ENCODE results near the gene FURIN. TPM values are rescaled to one million over a fixed set of nuclear protein-coding genes. Genes with fewer than 3 reads are reported as not detected.
A peak's percentile ranks its signal among the peaks of the same experiment; 100 is the strongest.
"Not testable (repeated sequence)": the region's sequence is repeated elsewhere in the genome, so short reads cannot be mapped to it uniquely, and the experiment has no call there.

FURIN gene
- total and polyA plus RNA-seq, 4 experiments from 2014 or later, result 1.6 to 40.3 (median 24.4) TPM

DNA sequence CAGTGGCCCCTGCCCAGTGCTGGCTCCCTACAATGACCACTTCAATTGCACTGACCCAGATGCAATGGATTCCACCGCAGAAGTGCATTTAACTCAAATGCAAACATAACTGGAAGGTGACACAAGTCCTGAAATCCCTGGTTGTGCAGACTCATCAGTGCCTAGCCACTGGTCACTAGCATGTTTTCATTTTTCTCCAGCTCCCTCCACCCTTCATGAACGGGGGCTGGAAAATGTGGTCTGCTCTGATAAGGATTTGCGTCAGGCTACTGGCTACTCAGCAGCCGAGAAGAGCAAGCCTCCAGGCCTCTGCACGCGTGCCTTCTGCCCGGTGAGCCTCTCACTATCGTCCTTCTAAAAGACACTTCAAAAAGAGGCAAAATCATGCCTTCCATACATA, 27.4 kb upstream of the FURIN start:
- Histone ChIP-seq H3K9me3 (ENCODE audit: control insufficient read depth in 1 of 2, low read length in 2 of 2) (no peaks in the 10 kb centered on the region), H3K4me3 (ENCODE audit: low read length in 2 of 2) (no peak overlapping the region), H3K27ac (ENCODE audit: low read depth, low read length) (no peak overlapping the region), H3K4me1 (ENCODE audit: insufficient read depth, low read length) (peaks cover 33% of the 10 kb centered on the region), H3K36me3 (ENCODE audit: insufficient read depth, low read length) (no peaks in the 10 kb centered on the region), H3K27me3 (ENCODE audit: insufficient read depth, low read length) (no peaks in the 10 kb centered on the region)
- Mint-ChIP-seq H3K36me3 (no peaks in the 10 kb centered on the region), H3K4me3 (no peak overlapping the region), H3K27me3 (peaks cover 1% of the 10 kb centered on the region in 2 donors), H3K4me1 (peaks cover 9 to 30% (median 20%) of the 10 kb centered on the region in 4 donors), H3K9me3 (no peaks in the 10 kb centered on the region), H3K27ac (peak overlapping the region in 1 of 7 donors; percentile 4)
- ChIA-PET CTCF (ENCODE audit: partially characterized antibody) (interaction anchor here (1.2 to 2.6 kb wide), 2 partner anchors 9 to 45 kb away, joined by 3 to 11 read pairs; no protein-coding TSS in a partner anchor), POLR2A (ENCODE audit: partially characterized antibody) (no interaction called here)
- DNase-seq, result no peak
- intact Hi-C loops (cut with micrococcal nuclease), result no loop called here

DNA sequence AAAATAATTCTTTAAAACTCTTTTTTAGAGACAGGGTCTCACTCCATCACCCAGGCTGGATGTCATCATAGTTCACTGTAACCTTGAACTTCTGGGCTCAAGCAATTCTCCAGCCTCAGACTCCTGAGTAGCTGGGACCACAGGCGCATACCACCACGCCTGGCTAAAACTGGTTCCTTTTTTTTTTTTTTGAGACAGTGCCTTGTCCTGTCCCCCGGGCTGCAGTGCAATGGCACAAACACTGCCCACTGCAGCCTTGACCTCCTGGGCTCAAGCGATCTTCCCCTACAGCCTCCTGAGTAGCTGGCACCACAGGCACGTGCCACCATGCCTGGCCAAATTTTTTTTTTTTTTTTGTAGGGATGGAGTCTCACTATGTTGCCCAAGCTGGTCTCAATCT, 23.7 kb upstream of the FURIN start:
- no peak overlapping the region for H3K27ac ChIP-seq (ENCODE audit: low read depth, low read length)
- ChIA-PET POLR2A (ENCODE audit: partially characterized antibody) (interaction anchor here (0.7 kb wide), 1 partner anchor 281 kb away, joined by 3 read pairs; no protein-coding TSS in a partner anchor), CTCF (ENCODE audit: partially characterized antibody) (no interaction called here)
- intact Hi-C loops (cut with micrococcal nuclease), result no loop called here
- no peak for DNase-seq
- peaks cover 6% of the 10 kb centered on the region for H3K4me1 ChIP-seq (ENCODE audit: insufficient read depth, low read length)
- H3K4me3 ChIP-seq (ENCODE audit: low read length in 2 of 2), result no peak overlapping the region
- H3K9me3 ChIP-seq (ENCODE audit: control insufficient read depth in 1 of 2, low read length in 2 of 2), result no peaks in the 10 kb centered on the region
- no peaks in the 10 kb centered on the region for H3K27me3 ChIP-seq (ENCODE audit: insufficient read depth, low read length)
- Mint-ChIP-seq H3K4me1 (peaks cover 0 to 3% (median under 1%) of the 10 kb centered on the region in 4 donors), H3K9me3 (no peaks in the 10 kb centered on the region), H3K27ac (peak overlapping the region in 1 of 7 donors; percentile 18), H3K36me3 (no peaks in the 10 kb centered on the region), H3K4me3 (no peak overlapping the region), H3K27me3 (peaks cover 0 to 1% of the 10 kb centered on the region in 2 donors)
- H3K36me3 ChIP-seq (ENCODE audit: insufficient read depth, low read length), result no peaks in the 10 kb centered on the region

DNA sequence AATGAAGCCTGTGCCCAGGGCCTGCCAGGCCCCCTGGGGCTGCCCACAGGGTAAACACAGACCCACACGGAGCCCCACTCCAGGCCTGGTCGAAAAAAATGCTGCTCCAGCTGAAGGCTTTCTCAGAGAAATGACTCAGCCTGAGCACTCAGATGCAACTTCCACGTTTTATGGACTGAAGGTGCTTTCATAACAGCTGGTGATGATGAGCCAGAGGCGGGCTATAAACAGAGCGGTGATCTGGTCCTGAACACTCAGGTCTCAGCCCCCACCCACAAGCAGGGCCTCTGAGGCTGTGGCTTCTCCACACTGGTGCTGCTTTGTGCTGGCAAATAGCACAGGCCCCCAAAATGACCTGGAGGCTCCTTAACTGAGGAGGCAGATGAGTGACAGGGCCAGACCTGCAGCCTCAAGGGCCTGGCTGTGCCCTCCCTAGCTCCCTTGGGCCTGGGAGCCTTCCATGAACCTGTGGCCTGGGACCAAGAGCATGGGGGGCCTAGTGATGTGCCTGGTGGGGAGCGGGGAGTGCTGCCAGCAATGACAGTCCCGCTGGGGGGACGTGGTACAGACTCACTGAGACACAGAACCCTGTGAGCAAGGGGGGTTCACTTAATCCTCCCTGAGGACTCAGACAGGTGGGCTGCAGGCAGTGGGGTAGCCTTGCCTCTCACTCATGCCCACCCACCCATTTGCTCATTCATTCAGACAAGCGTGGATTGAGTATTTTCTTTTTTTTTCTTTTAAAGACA, 23.0 kb upstream of the FURIN start:
- peaks cover 4% of the 10 kb centered on the region for H3K4me1 ChIP-seq (ENCODE audit: insufficient read depth, low read length)
- H3K36me3 ChIP-seq (ENCODE audit: insufficient read depth, low read length), result no peaks in the 10 kb centered on the region
- peak overlapping the region in 2 of 7 donors; percentile 25 to 68 for H3K27ac Mint-ChIP-seq
- peaks cover 0 to 1% of the 10 kb centered on the region in 2 donors for H3K27me3 Mint-ChIP-seq
- H3K36me3 Mint-ChIP-seq, result no peaks in the 10 kb centered on the region
- H3K4me3 Mint-ChIP-seq, result no peak overlapping the region
- no peaks in the 10 kb centered on the region for H3K9me3 ChIP-seq (ENCODE audit: control insufficient read depth in 1 of 2, low read length in 2 of 2)
- DNase-seq, result no peak
- CTCF ChIA-PET (ENCODE audit: partially characterized antibody), result no interaction called here
- no peaks in the 10 kb centered on the region for H3K9me3 Mint-ChIP-seq
- intact Hi-C loops (cut with micrococcal nuclease), result no loop called here
- POLR2A ChIA-PET (ENCODE audit: partially characterized antibody), result no interaction called here
- H3K4me3 ChIP-seq (ENCODE audit: low read length in 2 of 2), result no peak overlapping the region
- H3K27me3 ChIP-seq (ENCODE audit: insufficient read depth, low read length), result no peaks in the 10 kb centered on the region
- no peak overlapping the region for H3K27ac ChIP-seq (ENCODE audit: low read depth, low read length)
- peaks cover 0 to 2% (median under 1%) of the 10 kb centered on the region in 4 donors for H3K4me1 Mint-ChIP-seq

DNA sequence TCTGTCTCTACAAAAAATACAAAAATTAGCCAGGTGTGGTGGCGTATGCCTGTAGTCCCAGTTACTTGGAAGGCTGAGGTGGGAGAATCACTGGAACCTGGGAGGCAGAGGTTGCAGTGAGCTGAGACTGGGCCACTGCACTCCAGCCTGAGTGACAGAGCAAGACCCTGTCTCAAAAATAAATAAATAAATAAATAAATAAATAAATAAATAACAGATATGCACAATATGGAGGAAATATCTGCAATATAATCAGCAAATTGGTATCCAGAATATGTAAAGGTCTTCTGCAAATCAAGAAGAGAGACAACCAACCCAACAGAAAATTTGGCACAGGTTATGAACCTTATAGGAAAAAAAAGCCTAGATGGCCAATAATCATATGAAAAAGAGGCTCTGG, 19.0 kb upstream of the FURIN start:
- H3K9me3 ChIP-seq (ENCODE audit: control insufficient read depth in 1 of 2, low read length in 2 of 2); H3K4me3 Mint-ChIP-seq; H3K27me3 Mint-ChIP-seq; H3K36me3 Mint-ChIP-seq; DNase-seq; H3K27ac Mint-ChIP-seq; H3K36me3 ChIP-seq (ENCODE audit: insufficient read depth, low read length); H3K4me3 ChIP-seq (ENCODE audit: low read length in 2 of 2); intact Hi-C loops (cut with micrococcal nuclease); H3K9me3 Mint-ChIP-seq; H3K27ac ChIP-seq (ENCODE audit: low read depth, low read length); H3K27me3 ChIP-seq (ENCODE audit: insufficient read depth, low read length): not testable (repeated sequence)
- ChIA-PET POLR2A (ENCODE audit: partially characterized antibody) (interaction anchor here (3.4 kb wide), 1 partner anchor 12 kb away, joined by 12 read pairs; no protein-coding TSS in a partner anchor), CTCF (ENCODE audit: partially characterized antibody) (interaction anchor here (1.3 kb wide), 1 partner anchor 8 kb away, joined by 3 read pairs; no protein-coding TSS in a partner anchor)
- H3K4me1 Mint-ChIP-seq, result peaks cover 20 to 38% (median 28%) of the 10 kb centered on the region in 4 donors
- H3K4me1 ChIP-seq (ENCODE audit: insufficient read depth, low read length), result peaks cover 34% of the 10 kb centered on the region

DNA sequence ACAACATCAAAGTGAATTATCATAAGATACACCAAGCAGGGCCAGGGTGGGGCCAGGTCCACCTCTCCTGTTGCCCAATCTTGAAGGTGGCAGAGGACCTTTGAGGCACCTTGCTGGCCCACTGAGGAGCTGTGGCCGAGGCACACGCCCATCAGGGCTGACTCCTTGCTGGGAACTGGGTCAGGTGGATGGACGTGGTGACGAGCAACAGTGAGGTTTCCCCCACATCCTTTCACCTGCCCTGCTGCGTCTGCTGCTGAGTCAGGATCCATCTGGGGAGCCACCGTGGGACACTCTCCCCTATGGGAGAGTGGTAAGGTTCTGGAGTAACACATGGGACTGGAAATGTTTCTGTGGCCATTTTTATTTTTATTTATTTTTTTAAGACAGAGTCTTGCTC, 17.3 kb upstream of the FURIN start:
- DNase-seq, result peak; percentile 42 to 75 (median 57)
- Histone ChIP-seq H3K4me1 (ENCODE audit: insufficient read depth, low read length) (peaks cover 45% of the 10 kb centered on the region), H3K9me3 (ENCODE audit: control insufficient read depth in 1 of 2, low read length in 2 of 2) (no peaks in the 10 kb centered on the region), H3K36me3 (ENCODE audit: insufficient read depth, low read length) (no peaks in the 10 kb centered on the region), H3K4me3 (ENCODE audit: low read length in 2 of 2) (no peak overlapping the region), H3K27me3 (ENCODE audit: insufficient read depth, low read length) (no peaks in the 10 kb centered on the region), H3K27ac (ENCODE audit: low read depth, low read length) (no peak overlapping the region)
- Mint-ChIP-seq H3K4me1 (peaks cover 26 to 53% (median 40%) of the 10 kb centered on the region in 4 donors), H3K27ac (peak overlapping the region; percentile 45 to 97 (median 91)), H3K36me3 (no peaks in the 10 kb centered on the region), H3K4me3 (peak overlapping the region in 7 of 8 donors; percentile 56 to 81 (median 69)), H3K27me3 (no peaks in the 10 kb centered on the region), H3K9me3 (no peaks in the 10 kb centered on the region)
- ChIA-PET POLR2A (ENCODE audit: partially characterized antibody) (interaction anchor here (1.4 to 3.4 kb wide), 5 partner anchors 12 to 37 kb away, joined by 3 to 12 read pairs (median 5); no protein-coding TSS in a partner anchor), CTCF (ENCODE audit: partially characterized antibody) (interaction anchor here (1.0 to 1.4 kb wide), 2 partner anchors 201 to 320 kb away, joined by 3 read pairs; no protein-coding TSS in a partner anchor)
- intact Hi-C loops (cut with micrococcal nuclease), result no loop called here

DNA sequence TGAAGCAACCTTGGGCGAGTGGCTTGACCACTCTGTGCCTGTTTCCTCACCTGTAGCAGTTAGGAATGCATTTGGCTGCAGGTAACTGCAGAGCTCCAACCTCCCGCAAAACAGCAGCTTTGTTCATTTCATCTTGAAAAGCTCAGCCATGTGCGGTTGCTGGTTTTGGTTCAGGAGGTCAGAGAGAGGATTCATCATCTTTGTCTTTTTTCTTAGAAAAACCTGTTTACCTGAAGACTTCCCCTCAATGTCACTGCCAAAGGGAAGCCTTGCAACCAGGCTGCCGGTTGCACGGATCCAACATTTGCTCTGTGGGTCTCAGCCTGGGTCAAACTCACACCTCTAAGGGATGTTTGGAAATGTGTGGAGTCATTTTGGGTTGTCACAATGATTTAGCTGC, 16.4 kb upstream of the FURIN start:
- no peak for DNase-seq
- Histone ChIP-seq H3K4me1 (ENCODE audit: insufficient read depth, low read length) (peaks cover 54% of the 10 kb centered on the region), H3K9me3 (ENCODE audit: control insufficient read depth in 1 of 2, low read length in 2 of 2) (no peaks in the 10 kb centered on the region), H3K27me3 (ENCODE audit: insufficient read depth, low read length) (no peaks in the 10 kb centered on the region), H3K27ac (ENCODE audit: low read depth, low read length) (peak overlapping the region; percentile 19), H3K36me3 (ENCODE audit: insufficient read depth, low read length) (no peaks in the 10 kb centered on the region), H3K4me3 (ENCODE audit: low read length in 2 of 2) (no peak overlapping the region)
- CTCF ChIA-PET (ENCODE audit: partially characterized antibody), result interaction anchor here (0.7 to 1.4 kb wide), 3 partner anchors 18 to 202 kb away, joined by 3 read pairs; no protein-coding TSS in a partner anchor
- POLR2A ChIA-PET (ENCODE audit: partially characterized antibody), result interaction anchor here (0.9 to 3.4 kb wide), 6 partner anchors 9 to 38 kb away, joined by 3 to 12 read pairs (median 4); no protein-coding TSS in a partner anchor
- H3K27me3 Mint-ChIP-seq, result no peaks in the 10 kb centered on the region
- peaks cover 33 to 62% (median 48%) of the 10 kb centered on the region in 4 donors for H3K4me1 Mint-ChIP-seq
- intact Hi-C loops (cut with micrococcal nuclease), result no loop called here
- no peaks in the 10 kb centered on the region for H3K9me3 Mint-ChIP-seq
- no peaks in the 10 kb centered on the region for H3K36me3 Mint-ChIP-seq
- H3K4me3 Mint-ChIP-seq, result peak overlapping the region; percentile 57 to 81 (median 68)
- H3K27ac Mint-ChIP-seq, result peak overlapping the region; percentile 45 to 97 (median 91)

DNA sequence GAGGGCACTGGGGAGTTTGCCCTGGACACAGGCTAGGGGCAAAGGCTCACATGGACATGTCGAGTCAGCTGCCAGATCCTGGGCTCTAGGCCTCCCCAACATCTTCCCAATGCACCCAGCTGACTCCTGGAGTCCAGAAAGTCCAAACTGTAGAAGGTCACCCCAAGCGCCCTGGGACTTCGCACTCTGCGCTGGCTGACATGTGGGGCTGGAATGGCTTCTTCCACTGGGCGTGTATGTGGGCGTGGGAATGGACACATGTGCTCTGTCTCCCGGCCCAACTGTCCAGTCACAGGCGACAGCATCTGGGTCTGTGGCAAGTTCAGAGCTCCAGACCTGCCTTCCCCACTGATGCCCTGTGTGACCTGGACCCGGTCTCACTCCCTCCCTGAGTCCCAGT, 13.2 kb upstream of the FURIN start:
- Histone ChIP-seq H3K4me3 (ENCODE audit: low read length in 2 of 2) (no peak overlapping the region), H3K27ac (ENCODE audit: low read depth, low read length) (no peak overlapping the region), H3K9me3 (ENCODE audit: control insufficient read depth in 1 of 2, low read length in 2 of 2) (no peaks in the 10 kb centered on the region), H3K4me1 (ENCODE audit: insufficient read depth, low read length) (peaks cover 71% of the 10 kb centered on the region), H3K36me3 (ENCODE audit: insufficient read depth, low read length) (no peaks in the 10 kb centered on the region), H3K27me3 (ENCODE audit: insufficient read depth, low read length) (no peaks in the 10 kb centered on the region)
- CTCF ChIA-PET (ENCODE audit: partially characterized antibody), result no interaction called here
- peak overlapping the region; percentile 72 to 98 (median 93) for H3K27ac Mint-ChIP-seq
- no peak for DNase-seq
- peaks cover 43 to 86% (median 62%) of the 10 kb centered on the region in 4 donors for H3K4me1 Mint-ChIP-seq
- H3K27me3 Mint-ChIP-seq, result no peaks in the 10 kb centered on the region
- H3K36me3 Mint-ChIP-seq, result no peaks in the 10 kb centered on the region
- intact Hi-C loops (cut with micrococcal nuclease), result no loop called here
- POLR2A ChIA-PET (ENCODE audit: partially characterized antibody), result no interaction called here
- no peaks in the 10 kb centered on the region for H3K9me3 Mint-ChIP-seq
- peak overlapping the region in 1 of 8 donors; percentile 7 for H3K4me3 Mint-ChIP-seq

Measured in CD4-positive, alpha-beta memory T cell (primary cell).